Ovary (tissue), 9 donors: Measurements from ENCODE around the gene PITPNB. TPM values are rescaled to one million over a fixed set of nuclear protein-coding genes. Genes with fewer than 3 reads are reported as not detected.

Experiments used
- DNase-seq, 5 donors: peaks; one replicate each; pipeline ENCODE4 v3.0.0-alpha.2; 2019 to 2020
- H3K27ac ChIP-seq, 2 donors: fragments of 200-600 bp; one replicate each; pipeline versions ENCODE4 v1.5.1 to v1.8.0; 2019 to 2022
- H3K27me3 ChIP-seq: fragments of 200-600 bp; one replicate; pipeline ENCODE4 v1.8.0; 2022
- H3K36me3 ChIP-seq: fragments of 200-600 bp; sonication (generic); one replicate; pipeline ENCODE4 v1.5.1; 2019
- H3K4me1 ChIP-seq: one replicate; pipeline ENCODE4 v1.8.1; 2013; ENCODE audit warnings: mild to moderate bottlenecking, moderate library complexity; ENCODE audit not compliant: insufficient read depth
- H3K4me3 ChIP-seq: fragments of 200-600 bp; sonication (generic); one replicate; pipeline ENCODE4 v1.5.1; 2017
- H3K9me3 ChIP-seq, 2 donors: fragments of 200-600 bp in 1 of 2; sonication (generic) in 1 of 2; one replicate each; pipeline versions ENCODE4 v1.5.1 to v1.8.1; 2013 to 2019; ENCODE audit warnings: mild to moderate bottlenecking in 1 of 2, moderate library complexity in 1 of 2
- CTCF ChIP-seq, 3 donors: fragments of 450-650 bp in 2 of 3; fragments of 200-600 bp in 1 of 3; IDR thresholded peaks; one replicate each; pipeline versions ENCODE4 v1.5.1 to v1.8.0; 2016 to 2022; ENCODE audit warnings: antibody characterized with exemption in 3 of 3, mild to moderate bottlenecking in 1 of 3
- EP300 ChIP-seq: sonication (generic); formaldehyde crosslinking; IDR thresholded peaks from one replicate; pipeline ENCODE4 v1.6.1; 2017; ENCODE audit warnings: antibody characterized with exemption
- POLR2A ChIP-seq: fragments of 450-650 bp; IDR thresholded peaks from one replicate; pipeline ENCODE4 v1.6.1; 2017; ENCODE audit warnings: antibody characterized with exemption, mild to moderate bottlenecking, moderate library complexity
- WGBS, 3 donors: extraction: QIAGEN DNeasy Blood & Tissue Kit in 1 of 3; methylation state at CpG; one replicate each; pipeline versions ENCODE4 v1.1.5 to v1.1.7; 2013 to 2017; 5-methylcytosine and 5-hydroxymethylcytosine counted together
- intact Hi-C, 4 donors: fragments of 100-400 bp; cut with DNase I; formaldehyde crosslinking; loops; one replicate each; pipeline versions ENCODE4 v1.11.0 to v1.15.1; 2022 to 2023
- polyA plus RNA-seq, 2 donors: library from polyadenylated mRNA; stranded (reverse); fragments of 200-250 nt in 1 of 2; fragments of 350-450 nt in 1 of 2; fragmentation: Illumina TruSeq in 1 of 2; extraction: RNeasy Lipid Tissue Mini Kit (QIAGEN cat#74804) in 1 of 2; gene quantifications; one replicate each; pipeline ENCODE4 v1.2.3, GENCODE V29; 2013 to 2014
- total RNA-seq, 7 donors: library from RNA; depleted of rRNA in 2 of 7; stranded (reverse); fragments of >200 nt in 2 of 7; fragmentation: NEBNext Ultra II Directional in 3 of 7; extraction: Animal tissue kit (Norgen Biotek cat#: 25700) in 3 of 7; gene quantifications; one replicate each; pipeline versions ENCODE4 v1.1.0 to v1.2.4, GENCODE V29; 2016 to 2023
- donor health status: DM: no; HTN: no; CAD: no; lungs with moderate emphysema.
- donor health status: DM: no; HTN: no; CAD: no.
- donor health status: Bipolar disorder and iron deficiency.
- donor health status: DM: yes; HTN: yes; CAD: no.
- donor health status: DM: no; HTN: no; CAD: no.
- donor health status: DM: yes; HTN: yes; CAD: no.

Gene PITPNB
- total and polyA plus RNA-seq, 9 donors: 26.6 to 77.2 (median 60.9) TPM

- H3K27ac ChIP-seq: no peak overlapping the region
- H3K4me3 ChIP-seq: no peak overlapping the region
- TF ChIP-seq POLR2A: no peak
- TF ChIP-seq EP300: no peak
- TF ChIP-seq CTCF (IDR thresholded peaks at IDR 0.05): no peak
- peaks cover 7% of the 10 kb centered on the region for H3K4me1 ChIP-seq
- no peaks in the 10 kb centered on the region for H3K36me3 ChIP-seq
- H3K27me3 ChIP-seq: no peaks in the 10 kb centered on the region
- intact Hi-C loops: no loop called here
- H3K9me3 ChIP-seq: no peaks in the 10 kb centered on the region
- DNase-seq: peak in 1 of 5 donors; percentile 16
- WGBS, 3 donors: 89 to 94% (median 92%) methylated on average over 7 of the region's 7 CpGs
Measured at GRCh38 chr22:27832606-27833005, 86.5 kb downstream of the PITPNB start.

- intact Hi-C loops: loop anchor here in 1 of 4 donors (5.0 kb wide), 1 partner anchor 38 kb away; no protein-coding TSS in a partner anchor
- Histone ChIP-seq H3K27ac (no peak overlapping the region), H3K9me3 (no peaks in the 10 kb centered on the region), H3K4me3 (no peak overlapping the region), H3K27me3 (no peaks in the 10 kb centered on the region), H3K36me3 (no peaks in the 10 kb centered on the region), H3K4me1 (peaks cover 11% of the 10 kb centered on the region)
- TF ChIP-seq CTCF (IDR thresholded peaks at IDR 0.05) (no peak), EP300 (no peak), POLR2A (no peak)
- no peak for DNase-seq
- 80 to 86% (median 84%) methylated on average over 3 of the region's 3 CpGs for WGBS, 3 donors
Measured at GRCh38 chr22:27829620-27830019, 89.4 kb downstream of the PITPNB start.

- Histone ChIP-seq H3K27me3 (no peaks in the 10 kb centered on the region), H3K4me3 (no peak overlapping the region), H3K27ac (peak overlapping the region; percentile 88 to 94), H3K4me1 (peaks cover 11% of the 10 kb centered on the region), H3K36me3 (no peaks in the 10 kb centered on the region), H3K9me3 (no peaks in the 10 kb centered on the region)
- peak; percentile 80 to 92 (median 85) for DNase-seq
- 11 to 18% (median 15%) methylated on average over 23 of the region's 23 CpGs for WGBS, 3 donors
- intact Hi-C loops: loop anchor here in 1 of 4 donors (5.0 kb wide), 1 partner anchor 39 kb away; no protein-coding TSS in a partner anchor
- TF ChIP-seq EP300 (peak; percentile 85), CTCF (IDR thresholded peaks at IDR 0.05) (no peak)
Measured at GRCh38 chr22:27827604-27828587, 91.2 kb downstream of the PITPNB start.

- intact Hi-C loops: loop anchor here in 1 of 4 donors (5.0 kb wide), 1 partner anchor 42 kb away; no protein-coding TSS in a partner anchor
- Histone ChIP-seq H3K9me3 (no peaks in the 10 kb centered on the region), H3K4me3 (no peak overlapping the region), H3K4me1 (peaks cover 11% of the 10 kb centered on the region), H3K36me3 (no peaks in the 10 kb centered on the region), H3K27me3 (no peaks in the 10 kb centered on the region), H3K27ac (no peak overlapping the region)
- DNase-seq: no peak
- 91 to 96% (median 95%) methylated on average over 6 of the region's 6 CpGs for WGBS, 3 donors
- TF ChIP-seq CTCF (IDR thresholded peaks at IDR 0.05) (no peak), EP300 (no peak), POLR2A (no peak)
Measured at GRCh38 chr22:27825174-27825573, 93.9 kb downstream of the PITPNB start.
